IMR-90 (cell line): ENCODE data around the gene NEDD4L. TPM values are rescaled to one million over a fixed set of nuclear protein-coding genes. Genes with fewer than 3 reads are reported as not detected.
A peak's percentile ranks its signal among the peaks of the same experiment; 100 is the strongest.

ENCODE experiments used
- ATAC-seq: fragments of 200-7000 bp; cut with Tn5 transposase; 2 replicates; pipeline ENCODE4 v1.9.1; 2020; ENCODE audit warnings: low read depth, mild to moderate bottlenecking, moderate library complexity
- BruUV-seq: library from RNA; stranded (reverse); fragments of 400-500 nt; replicated peaks from 2 replicates; lab custom pipeline; 2021; lab: Mats Ljungman, UMichigan
- CTCF ChIA-PET: fragments of 300-600 bp; formaldehyde crosslinking; extraction: SDS; loops from one replicate; lab custom pipeline; 2021; ENCODE audit warnings: antibody characterized with exemption; lab: Yijun Ruan, JAX
- POLR2A ChIA-PET: fragments of 300-600 bp; sonication (Branson Sonifier 250); formaldehyde crosslinking; loops from one replicate; lab custom pipeline; 2022; ENCODE audit warnings: antibody characterized with exemption; ENCODE audit not compliant: unreplicated experiment; lab: Charles Lee
- DNase-seq: peaks from one replicate; pipeline ENCODE4 v3.0.0; 2013
- H2AFZ ChIP-seq: replicated peaks from 2 replicates; pipeline ENCODE3; 2013; ENCODE audit warnings: low read length, mild to moderate bottlenecking; ENCODE audit not compliant: poor library complexity
- H2AK5ac ChIP-seq: 2 replicates; pipeline ENCODE4 v1.6.1; 2013; ENCODE audit warnings: low read depth, low read length, inconsistent platforms
- H2AK9ac ChIP-seq: replicated peaks from 2 replicates; pipeline ENCODE3; 2013; ENCODE audit warnings: mild to moderate bottlenecking, low read depth, low read length, moderate library complexity; ENCODE audit not compliant: poor library complexity
- H2BK120ac ChIP-seq: 2 replicates; pipeline ENCODE4 v1.6.1; 2013; ENCODE audit warnings: low read depth, low read length, inconsistent platforms
- H2BK15ac ChIP-seq: 3 replicates; pipeline ENCODE4 v1.6.1; 2013; ENCODE audit warnings: low read depth, low read length, inconsistent platforms
- H2BK20ac ChIP-seq: 2 replicates; pipeline ENCODE4 v1.6.1; 2013; ENCODE audit warnings: low read depth, mild to moderate bottlenecking, inconsistent platforms, low read length, moderate library complexity
- H2BK5ac ChIP-seq: 2 replicates; pipeline ENCODE4 v1.6.1; 2013; ENCODE audit warnings: mild to moderate bottlenecking, low read depth, low read length, inconsistent platforms; ENCODE audit not compliant: poor library complexity, severe bottlenecking
- H3K14ac ChIP-seq: replicated peaks from 2 replicates; pipeline ENCODE4 v1.6.1; 2013; ENCODE audit warnings: low read depth, low read length, inconsistent platforms
- H3K18ac ChIP-seq: 2 replicates; pipeline ENCODE4 v1.6.1; 2013; ENCODE audit warnings: low read depth, low read length, control low read depth
- H3K23ac ChIP-seq: 2 replicates; pipeline ENCODE4 v1.6.1; 2013; ENCODE audit warnings: low read depth, low read length, inconsistent platforms
- H3K27ac ChIP-seq: 2 replicates; pipeline ENCODE4 v1.5.1; 2013; ENCODE audit warnings: mild to moderate bottlenecking, control low read depth, low read length; ENCODE audit not compliant: insufficient read depth
- H3K27me3 ChIP-seq: 2 replicates; pipeline ENCODE4 v1.6.1; 2013; ENCODE audit warnings: low read length; ENCODE audit not compliant: control insufficient read depth, insufficient read depth
- H3K36me3 ChIP-seq: 2 replicates; pipeline ENCODE4 v1.6.1; 2013; ENCODE audit warnings: low read length, mixed read lengths; ENCODE audit not compliant: control insufficient read depth, insufficient read depth
- H3K4ac ChIP-seq: 2 replicates; pipeline ENCODE4 v1.6.1; 2013; ENCODE audit warnings: low read depth, low read length, inconsistent platforms
- H3K4me1 ChIP-seq: 2 replicates; pipeline ENCODE4 v1.6.1; 2013; ENCODE audit warnings: low read length, mixed read lengths; ENCODE audit not compliant: control insufficient read depth, insufficient read depth
- H3K4me2 ChIP-seq: 2 replicates; pipeline ENCODE4 v1.6.1; 2013; ENCODE audit warnings: low read depth, mild to moderate bottlenecking, control low read depth, low read length, moderate library complexity
- H3K4me3 ChIP-seq: 2 replicates; pipeline ENCODE4 v1.5.1; 2013; ENCODE audit warnings: low read depth, mild to moderate bottlenecking, control low read depth, low read length, moderate library complexity; ENCODE audit not compliant: insufficient read depth
- H3K56ac ChIP-seq: 2 replicates; pipeline ENCODE4 v1.6.1; 2013; ENCODE audit warnings: low read length, inconsistent platforms; ENCODE audit not compliant: insufficient read depth; ENCODE audit errors: extremely low read depth
- H3K79me1 ChIP-seq, 2 experiments: 2 replicates each; pipeline ENCODE4 v1.6.1; 2013; ENCODE audit warnings: low read length in 2 of 2, inconsistent platforms in 1 of 2, low read depth in 1 of 2
- H3K9ac ChIP-seq: 2 replicates; pipeline ENCODE4 v1.6.1; 2013; ENCODE audit warnings: low read depth, low read length, control low read depth
- H3K9me1 ChIP-seq: 2 replicates; pipeline ENCODE4 v1.6.1; 2013; ENCODE audit warnings: low read length, inconsistent platforms; ENCODE audit not compliant: insufficient read depth
- H3K9me3 ChIP-seq: 2 replicates; pipeline ENCODE4 v1.6.1; 2013; ENCODE audit warnings: low read length; ENCODE audit not compliant: control insufficient read depth, insufficient read depth
- H4K20me1 ChIP-seq: 2 replicates; pipeline ENCODE4 v1.6.1; 2013; ENCODE audit warnings: low read length, inconsistent platforms; ENCODE audit not compliant: insufficient read depth
- H4K5ac ChIP-seq: 2 replicates; pipeline ENCODE4 v1.6.1; 2013; ENCODE audit warnings: mild to moderate bottlenecking, low read depth, low read length, control low read depth
- H4K8ac ChIP-seq, 2 experiments: 2 replicates each; pipeline ENCODE4 v1.6.1; 2013; ENCODE audit warnings: low read depth in 2 of 2, low read length in 2 of 2, control low read depth in 1 of 2, inconsistent platforms in 1 of 2
- H4K91ac ChIP-seq: 2 replicates; pipeline ENCODE4 v1.6.1; 2013; ENCODE audit warnings: low read depth, low read length, inconsistent platforms; ENCODE audit not compliant: insufficient read depth
- BHLHE40 ChIP-seq: fragments of 150-350 bp; IDR thresholded peaks from 2 replicates; pipeline ENCODE4 v1.6.1; 2016; ENCODE audit warnings: mild to moderate bottlenecking, low read depth, low read length
- CEBPB ChIP-seq: IDR thresholded peaks from 2 replicates; pipeline ENCODE4 v1.6.1; 2012; ENCODE audit warnings: low read depth, low read length, improper control_type of control experiment
- CHD1 ChIP-seq: IDR thresholded peaks from 2 replicates; pipeline ENCODE4 v1.6.1; 2012; ENCODE audit warnings: low read depth, low read length, improper control_type of control experiment
- CTCF ChIP-seq: conservative IDR thresholded peaks from 2 replicates; pipeline ENCODE4 v1.5.1; 2012; ENCODE audit warnings: mild to moderate bottlenecking, low read depth, low read length, improper control_type of control experiment
- FOS ChIP-seq: fragments of 150-350 bp; IDR thresholded peaks from 2 replicates; pipeline ENCODE4 v1.6.1; 2016; ENCODE audit warnings: low read depth, low read length
- MAFK ChIP-seq: IDR thresholded peaks from 2 replicates; pipeline ENCODE4 v1.6.1; 2012; ENCODE audit warnings: low read depth, low read length, improper control_type of control experiment
- MAZ ChIP-seq: IDR thresholded peaks from 2 replicates; pipeline ENCODE4 v1.6.1; 2012; ENCODE audit warnings: low read depth, mild to moderate bottlenecking, low read length, improper control_type of control experiment, moderate library complexity, borderline replicate concordance
- NFE2L2 ChIP-seq: fragments of 150-350 bp; IDR thresholded peaks from 2 replicates; pipeline ENCODE4 v1.6.1; 2016; ENCODE audit warnings: low read depth, mild to moderate bottlenecking, low read length
- POLR2A ChIP-seq: IDR thresholded peaks from 2 replicates; pipeline ENCODE4 v1.6.1; 2012; ENCODE audit warnings: mild to moderate bottlenecking, low read depth, low read length
- RAD21 ChIP-seq: IDR thresholded peaks from 2 replicates; pipeline ENCODE4 v1.6.1; 2012; ENCODE audit warnings: low read length, improper control_type of control experiment
- RCOR1 ChIP-seq: IDR thresholded peaks from 2 replicates; pipeline ENCODE4 v1.6.1; 2012; ENCODE audit warnings: mild to moderate bottlenecking, low read length, improper control_type of control experiment; ENCODE audit not compliant: insufficient replicate concordance
- RFX5 ChIP-seq: IDR thresholded peaks from 2 replicates; pipeline ENCODE4 v1.8.0; 2012; ENCODE audit warnings: low read depth, mild to moderate bottlenecking, low read length, moderate library complexity
- SMC3 ChIP-seq: fragments of 150-350 bp; IDR thresholded peaks from 2 replicates; pipeline ENCODE4 v1.6.1; 2016; ENCODE audit warnings: low read depth, mild to moderate bottlenecking, antibody characterized with exemption, low read length, moderate library complexity
- USF2 ChIP-seq: fragments of 150-350 bp; IDR thresholded peaks from 2 replicates; pipeline ENCODE4 v1.6.1; 2017; ENCODE audit warnings: mild to moderate bottlenecking, antibody characterized with exemption, low read length, low read depth
- WGBS, 2 experiments: methylation state at CpG; one replicate each; pipeline versions ENCODE4 v1.1.5 to v1.1.7; 2013; ENCODE audit warnings: missing lambda C conversion rate in 2 of 2; ENCODE audit not compliant: insufficient read length in 1 of 2; ENCODE audit errors: extremely low coverage in 2 of 2; 5-methylcytosine and 5-hydroxymethylcytosine counted together
- dilution Hi-C: fragments of 300-500 bp; cut with HindIII; formaldehyde crosslinking; loops from one replicate; pipeline ENCODE4 v1.14.3; 2018; ENCODE audit warnings: low sequenced_read_pairs; ENCODE audit not compliant: unreplicated experiment
- in situ Hi-C: fragments of 300-500 bp; cut with MboI; formaldehyde crosslinking; loops from 3 replicates; pipeline ENCODE4 v1.14.3; 2019; ENCODE audit warnings: low sequenced_read_pairs, inconsistent platforms, mixed read lengths
- intact Hi-C: fragments of 100-400 bp; cut with micrococcal nuclease; formaldehyde crosslinking; loops from 2 replicates; pipeline ENCODE4 v1.10.0; 2022
- polyA plus RNA-seq, 3 experiments: library from polyadenylated mRNA; depleted of rRNA; stranded (reverse); fragments of >200 nt; gene quantifications; 2 replicates each; pipeline ENCODE4 v1.2.3, GENCODE V29; 2012; ENCODE audit warnings: low replicate concordance in 1 of 3
- total RNA-seq: library from RNA; depleted of rRNA; stranded (reverse); fragments of >200 nt; gene quantifications from 2 replicates; pipeline ENCODE4 v1.2.3, GENCODE V29; 2012

Gene NEDD4L
- total and polyA plus RNA-seq, 2 of the 4 experiments (the other 2 are of a cell fraction), result 10.0 to 10.9 TPM

GRCh38 chr18:58438161-58438957, 394.3 kb downstream of the NEDD4L start:
- DNase-seq (peak; percentile 41), ATAC-seq (peak; percentile 84)
- Histone ChIP-seq H2AFZ (peak overlapping the region; percentile 84), H2AK9ac (peak overlapping the region; percentile 11), H3K79me1 (no peaks in the 10 kb centered on the region), H2BK15ac (peak overlapping the region; percentile 8; the same call in 1 of the 3 replicates), H3K9ac (no peak overlapping the region; the same call in 1 of the 2 replicates), H3K56ac (no peak overlapping the region), H4K20me1 (no peaks in the 10 kb centered on the region), H3K14ac (peak overlapping the region; percentile 75), H3K18ac (peak overlapping the region; percentile 68), H3K4me1 (peaks cover 5% of the 10 kb centered on the region), H3K4ac (peak overlapping the region; percentile 58; the same call in 1 of the 2 replicates), H2AK5ac (no peak overlapping the region), H2BK5ac (no peak overlapping the region), H3K9me3 (no peaks in the 10 kb centered on the region), H3K4me2 (peak overlapping the region; percentile 98), H3K9me1 (no peaks in the 10 kb centered on the region), H3K23ac (peak overlapping the region; percentile 60; the same call in 1 of the 2 replicates), H2BK20ac (0 out of 2 replicates have a peak overlapping the region, but pooled peaks have one; percentile 52), H4K5ac (peak overlapping the region; percentile 88), H3K27me3 (peaks cover 6% of the 10 kb centered on the region; the same call in 1 of the 2 replicates), H3K27ac (no peak overlapping the region), H2BK120ac (peak overlapping the region; percentile 53; the same call in 1 of the 2 replicates), H4K8ac (peak overlapping the region; percentile 15 to 84; a peak in 2 of 4 replicates), H3K4me3 (peak overlapping the region; percentile 43), H3K36me3 (no peaks in the 10 kb centered on the region), H4K91ac (no peak overlapping the region)
- no TSS peak for BruUV-seq
- ChIA-PET CTCF (no interaction called here), POLR2A (no interaction called here)
- WGBS, 2 experiments, result 0% methylated on average over 1 of the region's 6 CpGs; no CpG with 5 or more reads in 1 of the 2 experiments
- dilution Hi-C loops (no loop called here), in situ Hi-C loops (no loop called here), intact Hi-C loops (no loop called here)
- TF ChIP-seq SMC3 (no peak), RFX5 (no peak), MAFK (no peak), BHLHE40 (no peak), CEBPB (no peak), USF2 (no peak), CHD1 (no peak), RCOR1 (no peak), CTCF (no peak), NFE2L2 (no peak), RAD21 (no peak), POLR2A (no peak), FOS (no peak), MAZ (no peak)
